ENCODE measurements around the gene RNU1-2. TPM values are rescaled to one million over a fixed set of nuclear protein-coding genes. Genes with fewer than 3 reads are reported as not detected.

The RNU1-2 gene
- total RNA-seq = under 0.01 and 2,224 TPM in 2 replicates

GRCh38 chr1:16895598-16896315 is at the start of gene RNU1-2:
Gene RNU1-2 (plus strand): TSS chr1:16895980.

GRCh38 chr1:16921391-16922185 is 25.8 kb downstream of the RNU1-2 start, which contains the start of gene CROCC:
Gene CROCC (plus strand): TSS chr1:16921931. CDS start chr1:16922019, 88 bp downstream.

Other genes with a start within 250 kb of the RNU1-2 start
- gene RNU1-3, start 229.0 kb upstream of the RNU1-2 start, total RNA-seq = under 0.01 and 2,224 TPM in 2 replicates
- gene RNU1-4, start 155.5 kb upstream of the RNU1-2 start, total RNA-seq = under 0.01 and 2,224 TPM in 2 replicates
- 18.6 and 25.0 TPM in 2 replicates for gene CROCC, start 26.0 kb downstream of the RNU1-2 start, total RNA-seq
- gene MFAP2, start 84.6 kb downstream of the RNU1-2 start, total RNA-seq = 8.0 and 22.1 TPM in 2 replicates
- 17.6 TPM in 2 replicates for gene ATP13A2, start 115.9 kb downstream of the RNU1-2 start, total RNA-seq
- gene SDHB, start 158.1 kb downstream of the RNU1-2 start, total RNA-seq = 151 and 159 TPM in 2 replicates
- gene PADI2, start 223.5 kb downstream of the RNU1-2 start, total RNA-seq = under 0.01 TPM in 1 of 2 replicates, not detected in the other